Esophagus (tissue), 2 donors: ENCODE data around the gene CDC14A. TPM values are rescaled to one million over a fixed set of nuclear protein-coding genes. Genes with fewer than 3 reads are reported as not detected.

ENCODE experiments used
- H3K27ac ChIP-seq, 2 donors: one replicate each; pipeline ENCODE4 v1.5.1; 2013; ENCODE audit warnings: low read depth in 2 of 2, mild to moderate bottlenecking in 2 of 2, inconsistent platforms in 1 of 2, low read length in 1 of 2, moderate library complexity in 1 of 2
- H3K27me3 ChIP-seq, 2 donors: one replicate each; pipeline ENCODE4 v1.6.1; 2013; ENCODE audit warnings: low read length in 2 of 2, control low read depth in 1 of 2, mild to moderate bottlenecking in 1 of 2; ENCODE audit not compliant: insufficient read depth in 2 of 2, control insufficient read depth in 1 of 2
- H3K36me3 ChIP-seq, 2 donors: one replicate each; pipeline ENCODE4 v1.6.1; 2013; ENCODE audit warnings: low read length in 1 of 2; ENCODE audit not compliant: control insufficient read depth in 2 of 2, insufficient read depth in 2 of 2
- H3K4me1 ChIP-seq, 2 donors: one replicate each; pipeline ENCODE4 v1.6.1; 2013; ENCODE audit warnings: low read length in 1 of 2; ENCODE audit not compliant: control insufficient read depth in 2 of 2, insufficient read depth in 2 of 2
- H3K4me3 ChIP-seq, 2 donors: one replicate each; pipeline ENCODE4 v1.5.1; 2013; ENCODE audit warnings: low read length in 2 of 2, mild to moderate bottlenecking in 2 of 2, low read depth in 1 of 2, moderate library complexity in 1 of 2
- H3K9me3 ChIP-seq, 2 donors: one replicate each; pipeline ENCODE4 v1.6.1; 2013; ENCODE audit warnings: mild to moderate bottlenecking in 2 of 2, low read depth in 1 of 2, low read length in 1 of 2, moderate library complexity in 1 of 2; ENCODE audit not compliant: control insufficient read depth in 2 of 2, insufficient read depth in 1 of 2
- WGBS, 2 donors: extraction: QIAGEN DNeasy Blood & Tissue Kit; methylation state at CpG; one replicate each; pipeline ENCODE4 v1.1.7; 2013; 5-methylcytosine and 5-hydroxymethylcytosine counted together
- polyA plus RNA-seq, 2 donors: library from polyadenylated mRNA; stranded (reverse); fragments of 200-250 nt; gene quantifications; one replicate each; pipeline ENCODE4 v1.2.3, GENCODE V29; 2013
- donor health status: healthy with polysubstance abuse.
- donor health status: Bipolar disorder and iron deficiency.

Gene CDC14A, protein sequence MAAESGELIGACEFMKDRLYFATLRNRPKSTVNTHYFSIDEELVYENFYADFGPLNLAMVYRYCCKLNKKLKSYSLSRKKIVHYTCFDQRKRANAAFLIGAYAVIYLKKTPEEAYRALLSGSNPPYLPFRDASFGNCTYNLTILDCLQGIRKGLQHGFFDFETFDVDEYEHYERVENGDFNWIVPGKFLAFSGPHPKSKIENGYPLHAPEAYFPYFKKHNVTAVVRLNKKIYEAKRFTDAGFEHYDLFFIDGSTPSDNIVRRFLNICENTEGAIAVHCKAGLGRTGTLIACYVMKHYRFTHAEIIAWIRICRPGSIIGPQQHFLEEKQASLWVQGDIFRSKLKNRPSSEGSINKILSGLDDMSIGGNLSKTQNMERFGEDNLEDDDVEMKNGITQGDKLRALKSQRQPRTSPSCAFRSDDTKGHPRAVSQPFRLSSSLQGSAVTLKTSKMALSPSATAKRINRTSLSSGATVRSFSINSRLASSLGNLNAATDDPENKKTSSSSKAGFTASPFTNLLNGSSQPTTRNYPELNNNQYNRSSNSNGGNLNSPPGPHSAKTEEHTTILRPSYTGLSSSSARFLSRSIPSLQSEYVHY
- polyA plus RNA-seq = 1 to 10 TPM; 1.0 to 1.2 TPM

DNA sequence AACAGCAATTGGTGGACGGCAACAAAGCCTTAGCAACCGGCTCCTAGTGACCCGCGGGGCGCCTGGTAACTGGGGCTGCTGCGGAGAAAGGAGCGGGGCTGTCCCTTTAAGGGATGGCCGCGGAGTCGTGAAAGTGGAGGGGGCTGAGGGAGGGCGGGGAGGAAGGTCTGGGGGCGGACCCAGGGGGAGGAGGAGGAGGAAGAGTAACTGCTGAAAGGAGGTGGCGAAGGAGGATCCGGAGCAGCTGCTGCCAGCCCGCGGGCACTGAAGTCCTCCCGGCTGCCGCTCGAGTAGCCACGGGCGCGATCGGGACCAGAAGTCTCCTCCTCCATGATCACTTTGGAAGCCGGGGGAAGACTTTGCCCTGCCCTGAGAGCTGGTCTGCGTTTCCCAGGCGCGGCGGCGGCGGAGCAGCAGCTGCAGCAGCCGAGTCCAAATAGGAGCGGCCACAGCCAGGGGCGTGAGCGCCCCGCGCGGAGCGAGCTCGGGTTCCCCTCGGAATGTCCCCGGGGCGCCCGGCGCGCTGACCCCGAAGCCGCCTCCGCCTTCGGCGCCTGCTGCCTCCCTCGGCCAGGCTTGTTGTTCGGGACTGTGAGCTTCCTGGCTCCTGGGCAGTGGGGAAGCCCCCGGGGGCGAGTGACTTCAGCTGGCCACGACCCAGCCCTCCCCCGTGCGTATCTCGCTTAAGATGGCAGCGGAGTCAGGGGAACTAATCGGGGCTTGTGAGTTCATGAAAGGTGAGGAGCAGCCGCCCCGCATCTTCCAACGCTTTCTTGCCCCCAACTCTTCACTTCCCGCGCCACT is at the start of gene CDC14A:
Gene CDC14A (plus strand): TSS at position 240 of the 804 bp plus-strand sequence. CDS start 449 bp downstream, at position 689.
- Histone ChIP-seq H3K4me1 (peaks cover 3% of the 10 kb centered on the region in 2 donors), H3K27me3 (no peaks in the 10 kb centered on the region), H3K4me3 (peak within 1 kb of the TSS; percentile 58 to 86), H3K36me3 (no peaks in the 10 kb centered on the region), H3K27ac (peak within 1 kb of the TSS; percentile 85 to 92), H3K9me3 (no peaks in the 10 kb centered on the region)
- 0% methylated on average over 60 to 65 of the region's 65 CpGs for WGBS, 2 donors

DNA sequence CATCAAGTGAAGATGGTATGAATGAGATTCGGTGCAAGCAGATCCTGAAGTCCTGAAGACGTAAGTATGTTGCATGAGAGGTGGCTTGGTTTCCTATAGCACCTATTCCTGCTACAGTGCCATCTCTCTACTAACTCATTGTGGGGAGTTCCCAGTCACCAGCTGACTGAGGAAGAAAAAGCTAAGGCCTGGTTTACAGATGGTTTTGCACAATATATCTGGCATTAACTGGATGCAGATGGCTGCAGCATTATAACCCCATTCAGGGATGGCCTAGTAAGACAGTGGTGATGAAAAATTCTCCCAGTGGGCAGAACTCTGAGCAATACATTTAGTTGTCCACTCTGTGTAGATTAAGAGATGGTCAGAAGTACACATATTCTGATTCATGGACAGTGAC is 49.6 kb upstream of the CDC14A start:
- H3K36me3 ChIP-seq = no peaks in the 10 kb centered on the region
- no peaks in the 10 kb centered on the region for H3K27me3 ChIP-seq
- 96 to 98% methylated on average over 2 of the region's 2 CpGs for WGBS, 2 donors
- no peaks in the 10 kb centered on the region for H3K4me1 ChIP-seq
- no peaks in the 10 kb centered on the region for H3K9me3 ChIP-seq
- H3K27ac ChIP-seq = no peak overlapping the region
- no peak overlapping the region for H3K4me3 ChIP-seq

DNA sequence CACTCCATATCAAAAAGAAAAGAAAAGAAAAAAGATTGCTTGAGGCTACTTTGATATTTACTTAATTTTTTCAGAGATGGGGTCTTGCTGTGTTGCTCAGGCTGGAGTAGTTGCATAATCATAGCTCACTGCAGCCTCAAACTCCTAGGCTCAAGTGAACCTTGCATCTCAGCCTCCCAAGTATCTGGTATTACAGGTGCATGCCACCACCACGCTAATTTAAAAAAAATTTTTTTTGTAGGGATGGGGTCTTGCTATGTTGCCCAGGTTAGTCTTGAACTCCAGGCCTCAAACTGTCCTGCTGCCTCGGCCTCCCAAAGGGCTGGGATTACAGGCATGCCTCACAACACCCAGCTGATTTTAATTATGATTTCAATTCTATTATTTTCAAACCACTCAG is 48.1 kb upstream of the CDC14A start:
- Histone ChIP-seq H3K4me3 (no peak overlapping the region), H3K27me3 (no peaks in the 10 kb centered on the region), H3K36me3 (no peaks in the 10 kb centered on the region), H3K27ac (no peak overlapping the region), H3K4me1 (no peaks in the 10 kb centered on the region), H3K9me3 (no peaks in the 10 kb centered on the region)
- 93 to 94% methylated on average over 2 of the region's 2 CpGs for WGBS, 2 donors

DNA sequence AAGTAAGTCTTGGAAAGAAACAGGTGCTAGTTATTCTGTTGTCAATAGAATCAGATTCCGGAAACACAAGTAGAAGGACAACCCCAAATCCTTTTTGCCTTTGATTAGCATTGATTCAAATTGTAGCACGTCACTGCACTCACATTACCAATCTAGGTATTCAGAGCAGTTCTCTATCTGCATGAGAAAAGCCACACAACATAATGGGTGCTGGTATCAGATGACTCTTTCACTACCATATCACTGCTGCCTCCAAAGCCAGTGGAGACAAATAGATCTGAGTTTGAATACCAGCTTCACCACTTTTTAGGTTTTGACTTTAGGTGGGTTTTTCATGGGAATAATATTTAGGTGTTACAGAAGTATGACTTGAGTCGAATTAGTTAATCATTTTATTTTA is 47.4 kb upstream of the CDC14A start:
- H3K4me1 ChIP-seq = no peaks in the 10 kb centered on the region
- no peaks in the 10 kb centered on the region for H3K36me3 ChIP-seq
- no peaks in the 10 kb centered on the region for H3K27me3 ChIP-seq
- 80 to 86% methylated on average over 3 of the region's 3 CpGs for WGBS, 2 donors
- H3K4me3 ChIP-seq = no peak overlapping the region
- H3K9me3 ChIP-seq = no peaks in the 10 kb centered on the region
- no peak overlapping the region for H3K27ac ChIP-seq

DNA sequence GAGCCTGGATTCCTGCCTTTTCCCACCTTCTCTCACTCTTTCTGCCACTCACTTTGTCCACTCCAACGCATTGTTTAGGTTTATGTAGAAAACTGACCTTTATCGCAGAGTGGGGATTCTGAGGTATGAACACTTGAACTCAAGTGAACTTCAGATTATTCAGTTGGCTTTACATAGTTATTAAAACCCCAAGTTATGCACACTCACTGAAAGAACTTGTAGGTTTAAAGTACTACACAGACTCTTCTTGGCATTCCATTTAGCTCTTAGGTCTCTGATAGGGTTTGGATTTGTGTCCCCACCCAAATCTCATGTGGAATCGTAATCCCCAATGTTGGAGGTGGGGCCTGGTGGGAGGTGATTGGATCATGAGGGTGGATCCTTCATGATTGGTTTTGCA is 46.4 kb upstream of the CDC14A start:
- H3K4me3 ChIP-seq = no peak overlapping the region
- H3K4me1 ChIP-seq = no peaks in the 10 kb centered on the region
- H3K27me3 ChIP-seq = no peaks in the 10 kb centered on the region
- H3K9me3 ChIP-seq = no peaks in the 10 kb centered on the region
- H3K27ac ChIP-seq = no peak overlapping the region
- WGBS, 2 donors = 93% methylated on average over 3 of the region's 3 CpGs
- no peaks in the 10 kb centered on the region for H3K36me3 ChIP-seq

DNA sequence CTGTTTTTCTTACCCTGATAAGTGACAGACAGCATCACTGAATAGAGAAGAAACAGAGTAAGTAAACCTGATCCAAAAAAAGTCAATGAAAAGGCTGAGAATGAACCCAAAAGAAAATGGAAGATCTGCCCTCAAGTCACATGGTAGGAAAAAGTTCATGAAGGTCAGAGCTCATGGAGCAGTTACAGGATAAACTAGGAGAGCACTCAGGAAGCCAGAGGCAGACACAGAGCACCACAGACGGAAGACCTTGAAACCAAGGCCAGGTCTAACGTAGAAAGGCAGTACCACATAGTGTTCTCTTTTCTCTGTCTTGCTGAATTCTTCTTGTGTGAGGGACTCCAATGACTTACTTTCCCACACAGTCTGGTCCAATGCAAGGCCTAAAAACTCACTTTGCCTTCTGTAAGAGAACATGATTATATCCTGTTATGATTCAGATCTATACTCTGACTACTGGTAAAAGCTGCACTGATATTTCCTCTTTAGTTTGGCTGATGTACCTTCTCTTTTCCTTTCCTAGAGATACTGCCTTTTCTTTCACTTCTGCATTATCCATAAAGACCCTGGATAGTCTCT is 45.5 kb upstream of the CDC14A start:
- WGBS, 2 donors = 78 to 83% methylated on average over 2 of the region's 2 CpGs
- Histone ChIP-seq H3K4me3 (no peak overlapping the region), H3K36me3 (no peaks in the 10 kb centered on the region), H3K4me1 (no peaks in the 10 kb centered on the region), H3K27me3 (no peaks in the 10 kb centered on the region), H3K27ac (no peak overlapping the region), H3K9me3 (no peaks in the 10 kb centered on the region)

DNA sequence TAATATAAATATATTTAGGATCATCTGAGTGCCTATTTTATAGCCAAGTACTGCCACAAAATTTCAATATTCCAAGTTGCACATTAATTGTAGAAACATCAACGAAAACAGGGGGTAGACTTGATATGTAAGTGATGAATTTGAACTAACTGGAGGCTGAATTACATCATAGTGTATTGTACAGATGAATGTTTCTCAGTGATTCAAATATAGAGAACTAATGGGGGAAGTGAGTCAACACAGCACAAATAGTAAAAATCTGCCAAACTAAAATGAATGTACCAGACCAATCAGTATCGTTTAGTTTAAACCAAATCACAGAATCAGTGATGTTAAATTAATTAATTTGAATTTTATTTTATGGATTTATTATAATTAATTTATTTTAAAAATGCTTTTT is 43.5 kb upstream of the CDC14A start:
- Histone ChIP-seq H3K9me3 (no peaks in the 10 kb centered on the region), H3K27ac (no peak overlapping the region), H3K4me1 (no peaks in the 10 kb centered on the region), H3K27me3 (no peaks in the 10 kb centered on the region), H3K4me3 (no peak overlapping the region), H3K36me3 (no peaks in the 10 kb centered on the region)
- WGBS, 2 donors = 59 to 68% methylated on average over 2 of the region's 2 CpGs

DNA sequence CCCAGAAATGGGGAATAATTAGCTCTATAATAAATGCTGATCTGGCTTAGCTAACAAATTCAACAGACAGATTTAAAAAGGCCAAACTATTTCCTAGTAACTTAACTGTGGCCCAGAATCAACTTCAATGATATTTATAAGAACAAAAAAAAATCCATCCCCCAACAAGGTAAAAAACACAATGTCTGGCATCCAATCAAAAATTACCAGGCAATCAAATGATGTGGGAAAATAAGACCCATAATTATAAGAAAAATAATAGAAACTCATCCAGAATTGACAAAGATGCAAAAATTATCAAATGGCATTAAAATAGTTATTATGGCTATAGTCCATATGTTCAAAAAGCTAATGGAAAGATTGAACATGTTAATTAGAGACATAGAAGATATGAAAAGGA is 42.4 kb upstream of the CDC14A start:
- no peaks in the 10 kb centered on the region for H3K27me3 ChIP-seq
- H3K9me3 ChIP-seq = no peaks in the 10 kb centered on the region
- H3K4me1 ChIP-seq = no peaks in the 10 kb centered on the region
- H3K4me3 ChIP-seq = no peak overlapping the region
- H3K36me3 ChIP-seq = no peaks in the 10 kb centered on the region
- H3K27ac ChIP-seq = no peak overlapping the region

DNA sequence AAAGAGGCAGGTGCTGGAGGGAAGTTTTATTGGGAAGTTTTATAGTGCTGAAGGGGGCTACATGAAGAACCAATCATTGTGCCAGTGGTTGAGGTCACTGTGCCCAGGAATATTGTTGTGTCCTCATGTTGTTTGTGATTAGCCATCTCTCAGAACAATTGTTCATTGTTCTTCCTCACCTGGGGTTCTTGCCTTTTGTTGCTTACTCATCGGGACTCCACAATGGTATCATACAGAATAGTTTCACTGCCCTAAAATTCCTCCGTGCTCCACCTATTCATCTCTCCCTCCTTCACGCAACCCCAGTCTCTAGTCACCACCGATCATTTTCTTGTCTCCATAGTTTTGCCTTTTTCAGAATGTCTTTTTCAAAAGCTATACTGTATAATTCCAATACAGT is 38.9 kb upstream of the CDC14A start:
- 66 to 74% methylated on average over 4 of the region's 4 CpGs for WGBS, 2 donors
- no peaks in the 10 kb centered on the region for H3K36me3 ChIP-seq
- H3K27me3 ChIP-seq = no peaks in the 10 kb centered on the region
- peaks cover 0 to 9% of the 10 kb centered on the region in 2 donors for H3K9me3 ChIP-seq
- H3K4me1 ChIP-seq = no peaks in the 10 kb centered on the region
- H3K27ac ChIP-seq = no peak overlapping the region
- no peak overlapping the region for H3K4me3 ChIP-seq
